ENCODE measurements around the gene ZSCAN21.

- TF ChIP-seq CTCF (IDR thresholded peaks at IDR 0.05; ENCODE audit: insufficient read depth, low read depth, low read length) = no peak
- TF ChIP-seq EZH2 (IDR thresholded peaks at IDR 0.05; ENCODE audit: insufficient read depth, low read length) = no peak
Measured at GRCh38 chr7:100107125-100107737, 57.7 kb downstream of the ZSCAN21 start.
